PC-3 (cell line): ENCODE results near the gene VWCE. TPM values are rescaled to one million over a fixed set of nuclear protein-coding genes. Genes with fewer than 3 reads are reported as not detected.
"Not testable (repeated sequence)": the region's sequence is repeated elsewhere in the genome, so short reads cannot be mapped to it uniquely, and the experiment has no call there.

ENCODE experiments used
- ATAC-seq: fragments of 200-7000 bp; cut with Tn5 transposase; 2 replicates; pipeline ENCODE4 v1.9.1; 2020; ENCODE audit warnings: mild to moderate bottlenecking, moderate library complexity
- BruUV-seq: library from RNA; stranded (reverse); fragments of 400-500 nt; replicated peaks from 2 replicates; lab custom pipeline; 2021; lab: Mats Ljungman, UMichigan
- CTCF ChIA-PET: fragments of 300-600 bp; sonication (Branson Sonifier 250); formaldehyde crosslinking; loops from one replicate; lab custom pipeline; 2022; ENCODE audit warnings: antibody characterized with exemption; lab: Charles Lee
- POLR2A ChIA-PET: fragments of 300-600 bp; sonication (Branson Sonifier 250); formaldehyde crosslinking; loops from one replicate; lab custom pipeline; 2022; ENCODE audit warnings: antibody characterized with exemption; ENCODE audit not compliant: unreplicated experiment; lab: Charles Lee
- DNase-seq: peaks from one replicate; pipeline ENCODE4 v3.0.0-alpha.2; 2015
- H2AFZ ChIP-seq: fragments of 300-600 bp; sonication (generic); 2 replicates; pipeline ENCODE4 v1.6.0; 2016; ENCODE audit warnings: antibody characterized with exemption, low read length
- H3F3A ChIP-seq: fragments of 300-600 bp; sonication (generic); one replicate; pipeline ENCODE4 v1.6.0; 2017; ENCODE audit warnings: antibody characterized with exemption, low read length, control low read depth, mild to moderate bottlenecking; ENCODE audit not compliant: unreplicated experiment
- H3K27ac ChIP-seq: fragments of 300-600 bp; sonication (generic); 2 replicates; pipeline ENCODE4 v1.5.1; 2016; ENCODE audit warnings: mild to moderate bottlenecking, low read length
- H3K27me3 ChIP-seq: fragments of 300-600 bp; sonication (generic); 2 replicates; pipeline ENCODE4 v1.6.1; 2016; ENCODE audit warnings: low read length, mixed read lengths
- H3K36me3 ChIP-seq: fragments of 300-600 bp; sonication (generic); 2 replicates; pipeline ENCODE4 v1.6.1; 2016; ENCODE audit warnings: low read depth, mixed run types, low read length, mixed read lengths
- H3K4me1 ChIP-seq: fragments of 300-600 bp; sonication (generic); 2 replicates; pipeline ENCODE4 v1.5.1; 2016; ENCODE audit warnings: low read length; ENCODE audit not compliant: insufficient read depth
- H3K4me2 ChIP-seq: fragments of 300-600 bp; sonication (generic); 2 replicates; pipeline ENCODE4 v1.6.0; 2016; ENCODE audit warnings: low read length
- H3K4me3 ChIP-seq: fragments of 300-600 bp; sonication (generic); 2 replicates; pipeline ENCODE4 v1.5.1; 2016; ENCODE audit warnings: mild to moderate bottlenecking, low read length, mixed read lengths
- H3K79me2 ChIP-seq: fragments of 300-600 bp; sonication (generic); 2 replicates; pipeline ENCODE4 v1.6.1; 2017; ENCODE audit warnings: low read length, mixed read lengths
- H3K9ac ChIP-seq: fragments of 300-600 bp; sonication (generic); 2 replicates; pipeline ENCODE4 v1.6.0; 2016; ENCODE audit warnings: mild to moderate bottlenecking, low read length
- H3K9me2 ChIP-seq: fragments of 300-600 bp; sonication (generic); replicated peaks from 2 replicates; pipeline ENCODE4 v1.6.1; 2016; ENCODE audit warnings: mixed run types, low read length, mixed read lengths
- H3K9me3 ChIP-seq: fragments of 300-600 bp; sonication (generic); 2 replicates; pipeline ENCODE4 v1.6.1; 2016; ENCODE audit warnings: low read length, mixed read lengths
- H4K20me1 ChIP-seq: fragments of 300-600 bp; sonication (generic); 2 replicates; pipeline ENCODE4 v1.6.1; 2016; ENCODE audit warnings: low read length, mixed read lengths
- intact Hi-C: fragments of 100-400 bp; cut with micrococcal nuclease; formaldehyde crosslinking; loops from 2 replicates; pipeline ENCODE4 v1.9.0; 2023
- total RNA-seq: library from RNA; depleted of rRNA; stranded (reverse); fragments of >200 nt; gene quantifications from 2 replicates; pipeline ENCODE4 v1.2.3, GENCODE V29; 2014

The VWCE gene
- total RNA-seq, 1 experiment from 2014 or later = 0.15 TPM

DNA sequence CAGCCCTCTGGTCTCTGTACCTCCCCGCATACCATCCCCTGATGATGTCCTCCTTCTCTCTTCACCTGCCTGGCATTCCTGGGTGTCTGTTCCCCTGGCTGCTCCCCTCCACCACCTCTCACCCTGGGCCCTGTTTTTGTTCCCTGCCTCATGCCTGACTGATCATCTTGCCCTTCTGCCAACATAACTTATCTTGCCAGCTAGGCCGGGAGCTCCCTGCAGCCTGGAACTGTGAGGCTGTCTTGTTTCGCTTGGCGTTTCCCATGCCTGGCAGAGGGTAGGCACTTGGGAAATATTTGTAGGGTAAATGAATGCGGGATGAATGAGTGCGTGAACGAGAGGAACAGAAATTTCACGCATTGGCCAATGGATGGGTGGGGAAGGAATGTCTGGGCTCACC, 45.9 kb downstream of the VWCE start:
- BruUV-seq, H3K79me2 ChIP-seq, intact Hi-C loops, H3K9me2 ChIP-seq, H3K4me3 ChIP-seq, H3K27ac ChIP-seq, H3K9me3 ChIP-seq, H3F3A ChIP-seq, H2AFZ ChIP-seq, CTCF ChIA-PET, ATAC-seq, H4K20me1 ChIP-seq, DNase-seq, H3K4me2 ChIP-seq, H3K4me1 ChIP-seq, H3K36me3 ChIP-seq, POLR2A ChIA-PET, H3K9ac ChIP-seq: not testable (repeated sequence)
- peaks cover 23% of the 10 kb centered on the region for H3K27me3 ChIP-seq

DNA sequence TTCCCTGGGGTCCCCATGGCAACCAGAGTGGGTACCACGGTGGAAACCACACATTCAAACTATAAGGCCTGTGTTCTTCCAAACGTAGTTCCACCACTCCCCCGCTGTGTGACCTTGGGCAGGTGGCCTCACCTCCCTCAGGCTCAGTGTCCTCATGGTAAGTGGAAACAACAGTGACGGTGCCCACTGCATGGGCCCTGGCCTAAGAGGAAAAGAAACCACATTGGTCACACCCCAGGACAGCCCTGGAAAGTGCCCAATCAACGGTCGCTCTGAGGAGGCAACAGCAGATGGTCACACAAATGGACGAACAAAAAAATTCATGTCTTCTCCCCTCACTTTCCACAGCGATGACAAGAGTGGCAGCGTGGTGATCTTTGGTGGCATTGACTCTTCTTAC, 47.0 kb downstream of the VWCE start:
- BruUV-seq, H3K9ac ChIP-seq, H3K9me3 ChIP-seq, ATAC-seq, H3K36me3 ChIP-seq, CTCF ChIA-PET, H3K79me2 ChIP-seq, H3K4me2 ChIP-seq, intact Hi-C loops, H4K20me1 ChIP-seq, H2AFZ ChIP-seq, H3F3A ChIP-seq, H3K4me1 ChIP-seq, H3K27ac ChIP-seq, H3K4me3 ChIP-seq, DNase-seq, H3K9me2 ChIP-seq, POLR2A ChIA-PET: not testable (repeated sequence)
- peaks cover 23% of the 10 kb centered on the region for H3K27me3 ChIP-seq

- 0 out of 2 replicates have a peak, but pooled peaks have one; percentile 20 for ATAC-seq
- POLR2A ChIA-PET, intact Hi-C loops: not testable (repeated sequence)
Measured at GRCh38 chr11:61245284-61245964, 49.7 kb downstream of the VWCE start.

GRCh38 chr11:61241526-61241925, 53.6 kb downstream of the VWCE start:
- H3K27ac ChIP-seq, H3F3A ChIP-seq, POLR2A ChIA-PET, H2AFZ ChIP-seq, H3K27me3 ChIP-seq, BruUV-seq, H3K9me3 ChIP-seq, H3K4me1 ChIP-seq, H3K36me3 ChIP-seq, ATAC-seq, H3K9me2 ChIP-seq, H3K4me2 ChIP-seq, intact Hi-C loops, H3K4me3 ChIP-seq, H3K79me2 ChIP-seq, H4K20me1 ChIP-seq, H3K9ac ChIP-seq, DNase-seq, CTCF ChIA-PET: not testable (repeated sequence)

More at GRCh38 chr11:61245284-61245964, 49.7 kb downstream of the VWCE start:
- H3K4me1 ChIP-seq, H3K4me2 ChIP-seq, BruUV-seq, H3K36me3 ChIP-seq, H3K79me2 ChIP-seq, H3F3A ChIP-seq, CTCF ChIA-PET, H3K9me3 ChIP-seq, DNase-seq, H4K20me1 ChIP-seq, H3K9ac ChIP-seq, H3K9me2 ChIP-seq, H2AFZ ChIP-seq, H3K27ac ChIP-seq, H3K4me3 ChIP-seq: not testable (repeated sequence)
- peaks cover 12% of the 10 kb centered on the region for H3K27me3 ChIP-seq

DNA sequence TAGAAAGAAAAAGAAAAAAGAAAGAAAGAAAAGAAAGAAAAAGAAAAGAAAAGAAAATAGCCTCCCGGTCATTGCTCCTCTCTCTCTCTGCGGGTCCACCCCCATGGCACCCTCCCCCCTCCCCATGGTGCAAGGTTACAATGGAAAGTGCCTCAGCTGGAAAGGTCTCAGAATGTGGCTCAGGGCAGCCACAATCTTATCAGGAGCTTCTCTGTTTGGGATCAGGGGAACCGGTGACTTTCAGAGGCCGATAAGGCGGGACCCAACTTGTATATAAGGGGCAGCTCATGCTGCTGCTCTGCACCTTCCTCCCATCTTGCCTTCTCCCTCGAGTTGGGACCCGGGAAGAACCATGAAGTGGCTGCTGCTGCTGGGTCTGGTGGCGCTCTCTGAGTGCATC, 54.2 kb downstream of the VWCE start, which contains the start of gene PGA5:
Gene PGA5 (plus strand): TSS at position 301 of the 400 bp plus-strand sequence. CDS start 52 bp downstream, at position 353.
- H3K9me2 ChIP-seq, DNase-seq, H3K27ac ChIP-seq, intact Hi-C loops, H3K4me2 ChIP-seq, H3K27me3 ChIP-seq, H2AFZ ChIP-seq, POLR2A ChIA-PET, H3K9me3 ChIP-seq, CTCF ChIA-PET, H3K79me2 ChIP-seq, H3F3A ChIP-seq, H4K20me1 ChIP-seq, ATAC-seq, H3K4me3 ChIP-seq, H3K9ac ChIP-seq, H3K36me3 ChIP-seq, H3K4me1 ChIP-seq, BruUV-seq: not testable (repeated sequence)

- H4K20me1 ChIP-seq, H3K79me2 ChIP-seq, BruUV-seq, H3K4me3 ChIP-seq, H3K36me3 ChIP-seq, ATAC-seq, H3F3A ChIP-seq, H3K9me3 ChIP-seq, H3K27me3 ChIP-seq, POLR2A ChIA-PET, H3K27ac ChIP-seq, H3K9ac ChIP-seq, intact Hi-C loops, CTCF ChIA-PET, H3K4me2 ChIP-seq, DNase-seq, H2AFZ ChIP-seq, H3K4me1 ChIP-seq, H3K9me2 ChIP-seq: not testable (repeated sequence)
Measured at GRCh38 chr11:61240288-61240687, 54.8 kb downstream of the VWCE start.
